SK-N-SH (cell line): ENCODE data around the gene VPS52. TPM values are rescaled to one million over a fixed set of nuclear protein-coding genes. Genes with fewer than 3 reads are reported as not detected.
A peak's percentile ranks its signal among the peaks of the same experiment; 100 is the strongest.

Experiments
- CTCF ChIA-PET: fragments of 300-600, 350-600 bp; formaldehyde crosslinking; extraction: SDS; loops from one replicate; lab custom pipeline; 2021; lab: Yijun Ruan, JAX
- POLR2A ChIA-PET: fragments of 350-600 bp; sonication (Branson Sonifier 250); formaldehyde crosslinking; extraction: SDS; loops from one replicate; lab custom pipeline; 2020; ENCODE audit warnings: antibody characterized with exemption, inconsistent platforms; lab: Yijun Ruan, JAX
- DNase-seq: peaks from one replicate; pipeline ENCODE4 v3.0.0; 2012
- H2AFZ ChIP-seq: fragments of 200-600 bp; sonication (generic); 2 replicates; pipeline ENCODE4 v1.8.1; 2016; ENCODE audit warnings: antibody characterized with exemption, mild to moderate bottlenecking, low read depth
- H3F3A ChIP-seq: fragments of 200-600 bp; sonication (generic); replicated peaks from 2 replicates; pipeline ENCODE3; 2016; ENCODE audit warnings: antibody characterized with exemption, mild to moderate bottlenecking; ENCODE audit not compliant: insufficient read depth
- H3K27ac ChIP-seq, 2 experiments: fragments of 200-500 bp in 1 of 2; fragments of 200-600 bp in 1 of 2; sonication (Bioruptor generic) in 1 of 2; sonication (generic), shearing (Covaris generic) in 1 of 2; 2 replicates each; pipeline versions ENCODE4 v1.5.1 to v1.6.1; 2014 to 2016; ENCODE audit warnings: low read depth in 2 of 2, inconsistent platforms in 1 of 2, low read length in 1 of 2, mild to moderate bottlenecking in 1 of 2, mixed read lengths in 1 of 2
- H3K27me3 ChIP-seq: fragments of 200-600 bp; sonication (generic), shearing (Covaris generic); 2 replicates; pipeline ENCODE4 v1.6.1; 2016; ENCODE audit warnings: mixed run types; ENCODE audit not compliant: insufficient read depth
- H3K36me3 ChIP-seq, 2 experiments: fragments of 200-500 bp in 1 of 2; fragments of 200-600 bp in 1 of 2; sonication (Bioruptor generic) in 1 of 2; sonication (generic) in 1 of 2; replicated peaks in 1 of 2; 2 replicates each; pipeline versions ENCODE3 to v1.5.1; 2014 to 2016; ENCODE audit warnings: low read length in 1 of 2, mild to moderate bottlenecking in 1 of 2; ENCODE audit not compliant: insufficient read depth in 2 of 2, control insufficient read depth in 1 of 2
- H3K4me1 ChIP-seq, 2 experiments: fragments of 200-500 bp in 1 of 2; fragments of 200-600 bp in 1 of 2; sonication (Bioruptor generic) in 1 of 2; sonication (generic), shearing (Covaris generic) in 1 of 2; 2 replicates each; pipeline versions ENCODE4 v1.5.1 to v1.6.1; 2014 to 2016; ENCODE audit warnings: low read depth in 1 of 2, low read length in 1 of 2, mixed run types in 1 of 2; ENCODE audit not compliant: insufficient read depth in 2 of 2, control insufficient read depth in 1 of 2
- H3K4me2 ChIP-seq: fragments of 200-600 bp; sonication (generic), shearing (Covaris generic); 2 replicates; pipeline ENCODE4 v1.6.1; 2017; ENCODE audit warnings: mixed run types
- H3K4me3 ChIP-seq, 2 experiments: fragments of 200-500 bp in 1 of 2; fragments of 200-600 bp in 1 of 2; sonication (Bioruptor generic) in 1 of 2; sonication (generic), shearing (Covaris generic) in 1 of 2; 2 replicates each; pipeline versions ENCODE4 v1.5.1 to v1.8.1; 2014 to 2016; ENCODE audit warnings: low read depth in 2 of 2, inconsistent platforms in 1 of 2, low read length in 1 of 2, mild to moderate bottlenecking in 1 of 2, mixed read lengths in 1 of 2, moderate library complexity in 1 of 2
- H3K79me2 ChIP-seq: fragments of 200-600 bp; sonication (generic); 2 replicates; pipeline ENCODE4 v1.8.1; 2017; ENCODE audit warnings: mild to moderate bottlenecking; ENCODE audit not compliant: insufficient read depth
- H3K9ac ChIP-seq: fragments of 200-600 bp; sonication (generic); 2 replicates; pipeline ENCODE4 v1.6.1; 2017; ENCODE audit warnings: mixed run types
- H3K9me2 ChIP-seq: fragments of 200-600 bp; sonication (generic); 2 replicates; pipeline ENCODE4 v1.6.1; 2017; ENCODE audit warnings: mixed run types
- H3K9me3 ChIP-seq: fragments of 200-600 bp; sonication (generic); 2 replicates; pipeline ENCODE4 v1.6.1; 2017; ENCODE audit warnings: mixed run types, mild to moderate bottlenecking, moderate library complexity
- H4K20me1 ChIP-seq: fragments of 200-600 bp; sonication (generic); 2 replicates; pipeline ENCODE4 v1.6.1; 2017; ENCODE audit warnings: mild to moderate bottlenecking, mixed run types; ENCODE audit not compliant: insufficient read depth
- GABPA ChIP-seq: IDR thresholded peaks from 2 replicates; pipeline ENCODE4 v1.4.0; 2012; ENCODE audit warnings: low read depth, mild to moderate bottlenecking
- GATA2 ChIP-seq: sonication (generic); formaldehyde crosslinking; IDR thresholded peaks from 2 replicates; pipeline ENCODE4 v1.5.0; 2020; ENCODE audit warnings: mild to moderate bottlenecking, missing genetic modification reagents
- MEF2A ChIP-seq: IDR thresholded peaks from 2 replicates; pipeline ENCODE4 v1.4.0; 2012; ENCODE audit warnings: low read depth, borderline replicate concordance
- POLR2AphosphoS5 ChIP-seq: IDR thresholded peaks from 2 replicates; pipeline ENCODE4 v1.6.1; 2012; ENCODE audit warnings: low read depth, low read length
- SMC3 ChIP-seq: IDR thresholded peaks from 2 replicates; pipeline ENCODE4 v1.6.1; 2012; ENCODE audit warnings: low read depth, low read length, improper control_type of control experiment
- WGBS: methylation state at CpG from one replicate; pipeline ENCODE4 v1.1.6; 2017; ENCODE audit warnings: low lambda C conversion rate; 5-methylcytosine and 5-hydroxymethylcytosine counted together
- polyA plus RNA-seq, 3 experiments: library from polyadenylated mRNA; depleted of rRNA; stranded (reverse); fragments of >200 nt; gene quantifications; 2 replicates each; pipeline ENCODE4 v1.2.3, GENCODE V29; 2012
- TF ChIP-seq, protein P1 (sequence below): IDR thresholded peaks from 2 replicates; pipeline ENCODE4 v1.4.0; 2012; ENCODE audit warnings: low read depth
- TF ChIP-seq, protein P2 (sequence below): IDR thresholded peaks from 2 replicates; pipeline ENCODE4; 2012
- TF ChIP-seq, protein P3 (sequence below): fragments of 150-350 bp; IDR thresholded peaks from 2 replicates; pipeline ENCODE4 v1.6.1; 2016; ENCODE audit warnings: mild to moderate bottlenecking, low read depth, low read length

The VPS52 gene
- polyA plus RNA-seq, 1 of the 3 experiments (the other 2 are of a cell fraction), result 74.0 TPM

DNA sequence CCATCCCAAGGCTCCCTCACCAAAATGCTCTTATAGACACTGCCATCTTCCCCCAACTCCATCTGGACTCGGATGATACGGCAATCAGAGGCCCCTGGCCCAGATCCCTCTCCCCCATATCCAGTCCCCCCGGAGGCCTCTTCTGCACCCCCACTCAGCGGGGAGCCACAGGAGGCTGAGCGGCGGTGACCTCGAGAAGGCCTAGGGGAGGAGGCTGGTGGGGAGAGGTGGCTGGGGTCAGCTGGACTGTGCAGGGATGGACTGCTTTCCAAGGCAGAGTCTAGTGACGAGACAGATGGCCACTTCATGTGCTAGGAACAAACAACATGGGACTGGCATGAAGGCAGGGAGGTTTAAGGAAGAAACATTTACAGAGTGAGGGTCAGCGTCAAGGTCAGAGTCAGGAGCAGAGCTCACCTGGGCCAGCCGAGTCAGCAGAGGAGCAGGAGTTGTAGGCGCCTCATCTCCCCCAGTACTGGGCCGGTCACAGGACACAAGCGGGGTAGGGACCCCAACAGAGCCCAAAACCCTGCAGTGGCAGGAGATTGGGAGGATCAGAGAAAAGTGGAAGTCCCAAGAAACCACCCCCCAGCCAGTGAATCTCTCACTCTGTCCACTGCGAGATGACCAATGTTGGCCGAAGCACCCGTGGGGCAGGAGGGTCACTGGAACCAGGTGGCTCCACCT lies 21.5 kb upstream of the VPS52 start:
- Histone ChIP-seq H3K27me3 (no peaks in the 10 kb centered on the region), H2AFZ (no peak overlapping the region), H3K4me2 (no peak overlapping the region), H3K27ac (no peak overlapping the region), H3K9ac (no peak overlapping the region), H3K4me1 (peaks cover 5 to 27% of the 10 kb centered on the region in 2 experiments; a peak in 3 of 4 replicates), H3K9me2 (no peaks in the 10 kb centered on the region), H3K4me3 (no peak overlapping the region), H3F3A (peaks cover 3% of the 10 kb centered on the region), H3K36me3 (peaks cover 17 to 52% of the 10 kb centered on the region in 2 experiments), H3K79me2 (peaks cover 44% of the 10 kb centered on the region), H3K9me3 (no peaks in the 10 kb centered on the region), H4K20me1 (no peaks in the 10 kb centered on the region)
- 89% methylated on average over 13 of the region's 16 CpGs for WGBS
- DNase-seq, result no peak
- ChIA-PET CTCF (interaction anchor here (1.4 kb wide), 1 partner anchor 16 kb away, joined by 4 read pairs; the partner anchor contains the start of gene B3GALT4), POLR2A (interaction anchor here (1.8 kb wide), 1 partner anchor 16 kb away, joined by 8 read pairs; the partner anchor contains the start of gene B3GALT4)
- TF ChIP-seq GATA2 (CRISPR knock-in tag) (no peak), POLR2AphosphoS5 (0 out of 2 replicates have a peak, but pooled peaks have one; percentile 15)

DNA sequence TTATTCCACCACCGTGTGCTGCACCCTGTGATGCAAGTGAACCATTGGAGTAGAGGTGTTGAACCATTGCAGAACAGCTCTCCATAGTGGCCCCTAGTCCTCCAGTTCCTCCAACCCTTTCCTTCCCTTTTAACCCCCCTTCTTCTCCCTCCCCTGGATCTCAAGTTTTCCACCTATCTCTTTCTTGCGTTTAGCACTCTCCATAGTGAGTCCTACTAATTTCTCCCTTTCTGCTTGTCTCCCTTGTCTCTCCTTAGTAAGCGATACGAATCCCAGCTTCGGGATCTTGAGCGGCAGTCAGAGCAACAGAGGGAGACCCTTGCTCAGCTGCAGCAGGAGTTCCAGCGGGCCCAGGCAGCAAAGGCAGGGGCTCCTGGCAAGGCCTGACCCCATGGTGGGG lies 18.8 kb upstream of the VPS52 start:
- Histone ChIP-seq H3K9me2 (no peaks in the 10 kb centered on the region), H3K9me3 (no peaks in the 10 kb centered on the region), H4K20me1 (no peaks in the 10 kb centered on the region), H2AFZ (no peak overlapping the region), H3K36me3 (peaks cover 34 to 62% of the 10 kb centered on the region in 2 experiments), H3K79me2 (peaks cover 52% of the 10 kb centered on the region), H3K4me1 (peaks cover 5 to 28% of the 10 kb centered on the region in 2 experiments; a peak in 3 of 4 replicates), H3K9ac (peak overlapping the region; percentile 80), H3K4me2 (peak overlapping the region; percentile 96), H3F3A (peaks cover 3% of the 10 kb centered on the region), H3K27me3 (no peaks in the 10 kb centered on the region), H3K27ac (peak overlapping the region in 1 of 2 experiments; percentile 91; a peak in 1 of 4 replicates), H3K4me3 (peak overlapping the region; percentile 78 to 96)
- DNase-seq, result no peak
- TF ChIP-seq MEF2A, result no peak
- TF ChIP-seq, protein P1, sequence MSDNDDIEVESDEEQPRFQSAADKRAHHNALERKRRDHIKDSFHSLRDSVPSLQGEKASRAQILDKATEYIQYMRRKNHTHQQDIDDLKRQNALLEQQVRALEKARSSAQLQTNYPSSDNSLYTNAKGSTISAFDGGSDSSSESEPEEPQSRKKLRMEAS, result no peak
- no peak for TF ChIP-seq GABPA
- TF ChIP-seq, protein P2, sequence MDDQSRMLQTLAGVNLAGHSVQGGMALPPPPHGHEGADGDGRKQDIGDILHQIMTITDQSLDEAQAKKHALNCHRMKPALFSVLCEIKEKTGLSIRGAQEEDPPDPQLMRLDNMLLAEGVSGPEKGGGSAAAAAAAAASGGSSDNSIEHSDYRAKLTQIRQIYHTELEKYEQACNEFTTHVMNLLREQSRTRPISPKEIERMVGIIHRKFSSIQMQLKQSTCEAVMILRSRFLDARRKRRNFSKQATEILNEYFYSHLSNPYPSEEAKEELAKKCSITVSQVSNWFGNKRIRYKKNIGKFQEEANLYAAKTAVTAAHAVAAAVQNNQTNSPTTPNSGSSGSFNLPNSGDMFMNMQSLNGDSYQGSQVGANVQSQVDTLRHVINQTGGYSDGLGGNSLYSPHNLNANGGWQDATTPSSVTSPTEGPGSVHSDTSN, result no peak
- TF ChIP-seq, protein P3, sequence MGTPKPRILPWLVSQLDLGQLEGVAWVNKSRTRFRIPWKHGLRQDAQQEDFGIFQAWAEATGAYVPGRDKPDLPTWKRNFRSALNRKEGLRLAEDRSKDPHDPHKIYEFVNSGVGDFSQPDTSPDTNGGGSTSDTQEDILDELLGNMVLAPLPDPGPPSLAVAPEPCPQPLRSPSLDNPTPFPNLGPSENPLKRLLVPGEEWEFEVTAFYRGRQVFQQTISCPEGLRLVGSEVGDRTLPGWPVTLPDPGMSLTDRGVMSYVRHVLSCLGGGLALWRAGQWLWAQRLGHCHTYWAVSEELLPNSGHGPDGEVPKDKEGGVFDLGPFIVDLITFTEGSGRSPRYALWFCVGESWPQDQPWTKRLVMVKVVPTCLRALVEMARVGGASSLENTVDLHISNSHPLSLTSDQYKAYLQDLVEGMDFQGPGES, result no peak
- no peak for TF ChIP-seq SMC3
- POLR2A ChIA-PET, result interaction anchor here (1.7 to 3.6 kb wide), 5 partner anchors 9 to 319 kb away, joined by 4 to 58 read pairs (median 8); partner anchors contain the start of genes B3GALT4, RGL2 and ZBTB22
- CTCF ChIA-PET, result interaction anchor here (1.5 to 4.4 kb wide), 3 partner anchors 9 to 136 kb away, joined by 4 to 49 read pairs (median 9); partner anchors contain the start of gene B3GALT4
- WGBS, result 53% methylated on average over 7 of the region's 7 CpGs
